ENCODE results near the gene MAP7.
"Not testable (repeated sequence)": the region's sequence is repeated elsewhere in the genome, so short reads cannot be mapped to it uniquely, and the experiment has no call there.

Gene MAP7

DNA sequence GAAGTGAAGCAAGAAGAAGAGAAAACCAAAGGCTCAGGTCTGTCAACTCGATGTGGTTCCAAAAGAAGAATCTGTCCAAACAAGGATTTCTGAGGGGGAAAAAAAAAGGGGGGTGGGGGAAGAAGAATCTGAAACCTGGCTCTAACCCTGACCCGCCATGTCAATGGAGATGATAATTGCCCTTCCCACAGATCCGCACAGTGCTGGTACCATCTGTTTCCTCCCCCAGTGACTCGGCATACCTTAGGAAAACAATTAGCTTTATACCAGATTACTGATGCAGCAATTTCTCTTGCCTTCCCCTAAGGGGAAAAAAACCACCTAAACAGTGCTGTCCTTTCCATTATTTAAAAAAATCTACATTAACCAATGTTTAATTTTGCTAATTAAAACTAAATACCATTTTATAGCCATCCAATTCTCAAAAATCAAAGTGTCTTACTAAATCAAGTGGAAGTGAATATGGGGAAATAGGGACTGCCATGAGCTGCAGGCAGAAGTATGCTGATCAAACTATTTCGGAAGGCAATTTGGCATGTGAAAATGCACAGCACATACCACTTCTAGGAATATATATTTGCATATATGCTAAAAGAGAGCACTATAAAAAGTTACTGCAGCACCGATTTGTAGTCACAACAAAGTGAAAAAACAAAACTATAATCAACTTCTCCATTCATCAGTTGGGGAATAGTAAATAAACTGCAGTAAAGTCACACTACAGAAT lies 46.8 kb downstream of the MAP7 start:
- no peak for DNase-seq (ENCODE audit: low spot score)

DNA sequence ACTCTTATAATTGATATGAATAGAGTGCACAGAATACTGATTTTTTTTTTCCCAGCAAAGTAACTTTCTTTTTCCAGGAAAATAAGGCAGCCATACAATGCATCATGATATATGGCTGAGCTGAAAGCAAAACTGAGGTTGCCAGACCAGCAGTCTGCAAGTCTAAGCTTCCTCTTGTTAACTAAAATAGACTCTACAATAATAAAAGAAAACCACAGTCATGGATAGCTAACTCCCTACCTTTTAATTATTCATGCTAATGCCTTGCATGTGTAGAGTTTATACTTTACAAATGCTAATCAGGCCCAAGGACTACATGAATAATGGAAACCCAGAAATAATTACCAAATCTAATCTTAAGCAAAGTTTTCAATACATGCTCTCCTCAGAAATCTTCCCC lies 47.4 kb downstream of the MAP7 start:
- DNase-seq (ENCODE audit: low spot score): no peak

DNA sequence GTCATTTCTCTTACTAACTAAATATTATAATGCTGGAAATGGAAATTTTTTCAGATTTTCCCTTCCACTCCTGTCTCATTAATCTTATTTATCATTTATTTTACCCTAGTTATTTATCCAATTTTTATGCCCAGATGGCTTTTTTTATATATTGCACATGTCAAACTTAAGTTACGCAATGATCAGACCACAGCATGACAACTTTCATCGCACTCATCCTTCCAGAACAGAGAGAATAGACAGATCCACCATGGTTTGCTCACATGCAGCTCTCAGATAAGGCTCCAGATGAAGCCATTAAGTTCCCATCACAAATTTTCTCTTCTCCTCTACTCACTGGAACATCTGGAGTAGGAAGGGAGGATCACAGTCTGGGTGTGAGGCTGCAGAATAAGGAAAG lies 48.7 kb downstream of the MAP7 start:
- DNase-seq (ENCODE audit: low spot score): no peak

DNA sequence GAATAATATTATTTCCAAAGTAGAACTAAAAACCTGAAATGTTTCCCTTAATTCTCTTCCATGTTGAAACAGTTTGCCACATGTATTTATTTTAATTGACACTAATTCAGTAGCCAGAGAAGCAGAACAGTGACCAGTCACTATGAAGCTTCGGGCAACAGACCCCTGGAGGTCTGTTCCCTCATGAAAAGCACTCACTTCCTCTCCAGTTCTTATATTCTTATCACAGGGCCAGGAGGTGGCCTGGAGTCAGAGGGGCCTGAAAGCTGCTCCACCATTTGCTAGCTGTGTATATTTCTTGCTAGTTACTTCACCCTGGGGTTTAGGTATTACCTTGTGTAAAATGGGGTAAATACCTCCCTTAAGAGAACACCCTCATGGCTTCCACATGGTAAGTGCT lies 49.1 kb downstream of the MAP7 start:
- DNase-seq (ENCODE audit: low spot score): no peak

DNA sequence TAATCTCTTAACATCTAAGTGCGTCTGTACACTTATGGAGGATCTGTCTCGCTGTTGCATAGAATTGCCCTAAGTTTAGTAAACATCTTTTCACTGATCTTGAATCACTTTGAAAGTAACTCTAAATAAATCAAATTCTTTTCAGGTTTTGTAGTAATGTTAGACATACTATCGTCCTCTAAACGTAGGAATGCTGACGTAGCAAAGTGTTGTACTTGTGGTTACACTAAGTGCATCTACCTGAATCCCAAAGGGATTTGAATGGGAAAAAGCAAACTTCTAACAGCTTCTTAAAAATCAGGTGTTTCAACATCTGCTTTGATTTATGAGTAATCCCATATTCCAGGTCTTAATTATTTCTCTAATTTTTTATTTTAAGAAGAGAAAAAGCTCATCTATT lies 49.8 kb downstream of the MAP7 start:
- DNase-seq (ENCODE audit: low spot score): no peak

DNA sequence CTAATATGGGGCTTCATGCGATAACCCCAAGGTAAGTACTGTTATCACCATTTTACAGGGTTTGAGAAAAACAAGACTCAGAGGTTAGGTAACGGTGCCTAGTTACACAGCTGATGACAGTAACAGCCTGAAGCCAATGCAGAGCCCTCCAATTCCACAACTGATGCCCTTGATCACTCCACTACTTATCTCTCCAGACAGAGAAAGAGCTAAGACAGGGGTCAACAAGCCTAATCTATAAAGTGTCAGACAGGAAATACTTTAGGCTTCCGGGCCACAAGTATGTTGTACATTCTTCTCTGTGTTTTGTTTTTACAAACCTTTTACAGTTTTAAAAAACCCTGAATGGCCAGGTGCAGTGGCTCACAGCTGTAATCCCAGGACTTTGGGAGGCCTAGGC lies 50.9 kb downstream of the MAP7 start:
- no peak for DNase-seq (ENCODE audit: low spot score)

DNA sequence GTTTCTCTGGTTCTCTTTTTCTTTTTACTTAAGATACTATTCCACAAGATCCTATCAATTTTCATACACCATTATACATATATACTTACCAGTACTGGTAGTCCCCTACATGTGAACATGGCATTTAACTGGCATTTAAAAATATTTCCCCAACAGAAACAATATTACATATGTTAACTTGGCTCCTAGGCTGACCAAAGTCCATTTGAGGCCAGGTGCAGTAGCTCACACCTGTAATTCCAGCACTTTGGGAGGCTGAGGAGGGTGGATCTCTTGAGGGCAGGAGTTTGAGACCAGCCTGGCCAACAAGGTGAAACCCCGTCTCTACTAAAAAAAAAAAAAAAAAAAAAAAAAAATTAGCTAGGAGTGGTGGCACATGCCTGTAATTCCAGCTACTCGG lies 53.8 kb downstream of the MAP7 start:
- not testable (repeated sequence) for DNase-seq (ENCODE audit: low spot score)

DNA sequence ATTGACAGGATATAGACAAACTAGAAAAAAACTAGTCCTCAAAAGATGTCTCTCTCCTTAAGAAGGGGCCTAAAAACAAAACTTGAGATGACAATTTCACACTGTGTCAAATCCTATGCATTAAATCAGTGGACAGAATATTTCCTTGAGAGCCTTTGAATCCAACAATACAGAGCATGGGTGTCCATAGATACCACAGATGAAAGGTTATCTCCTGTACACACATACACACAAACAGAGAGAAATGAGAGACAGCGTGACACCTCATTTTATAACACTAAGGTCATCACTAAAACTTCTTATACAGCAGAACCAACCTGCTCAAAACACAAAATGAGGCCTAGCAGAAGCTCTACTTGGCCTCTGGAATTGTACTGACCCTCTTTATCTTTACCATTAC lies 55.5 kb downstream of the MAP7 start:
- DNase-seq (ENCODE audit: low spot score): no peak

DNA sequence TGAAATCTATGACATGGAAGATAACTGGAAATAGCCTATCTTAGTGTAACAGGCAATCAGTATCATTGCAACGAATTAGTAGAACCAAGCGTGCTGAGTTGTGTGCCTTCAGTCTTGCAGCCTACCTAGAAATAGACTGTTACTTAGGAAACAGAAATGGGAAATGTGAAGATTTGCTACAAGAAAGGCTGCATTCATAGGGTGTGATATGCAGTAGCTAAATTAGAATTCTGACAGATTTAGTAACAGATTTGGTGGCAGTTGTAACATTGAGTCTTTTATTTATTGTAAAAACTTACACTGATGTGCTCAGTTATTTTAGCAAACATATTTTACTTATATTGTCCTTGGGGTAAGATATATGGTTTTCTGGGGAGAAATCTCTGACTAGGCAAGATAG lies 56.2 kb downstream of the MAP7 start:
- DNase-seq (ENCODE audit: low spot score): no peak

DNA sequence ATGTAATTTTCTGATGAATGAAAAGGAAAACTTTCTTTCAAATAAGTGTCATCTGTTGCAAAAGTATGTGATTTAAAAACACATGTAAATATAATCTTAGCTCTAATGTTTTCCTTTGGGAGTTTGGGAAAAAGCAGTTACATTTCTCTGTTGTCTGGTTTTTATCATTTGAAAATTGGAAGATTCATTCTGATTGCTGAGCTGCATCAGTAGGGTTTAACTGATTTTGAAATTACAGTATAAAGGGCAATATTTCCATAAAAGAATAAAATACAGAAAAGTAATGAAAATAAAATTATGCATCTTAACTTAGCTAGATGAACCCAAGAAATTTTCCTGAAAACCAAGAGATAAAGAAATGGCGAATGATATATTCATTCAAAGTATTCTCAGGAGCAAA lies 57.8 kb downstream of the MAP7 start:
- DNase-seq (ENCODE audit: low spot score): no peak

DNA sequence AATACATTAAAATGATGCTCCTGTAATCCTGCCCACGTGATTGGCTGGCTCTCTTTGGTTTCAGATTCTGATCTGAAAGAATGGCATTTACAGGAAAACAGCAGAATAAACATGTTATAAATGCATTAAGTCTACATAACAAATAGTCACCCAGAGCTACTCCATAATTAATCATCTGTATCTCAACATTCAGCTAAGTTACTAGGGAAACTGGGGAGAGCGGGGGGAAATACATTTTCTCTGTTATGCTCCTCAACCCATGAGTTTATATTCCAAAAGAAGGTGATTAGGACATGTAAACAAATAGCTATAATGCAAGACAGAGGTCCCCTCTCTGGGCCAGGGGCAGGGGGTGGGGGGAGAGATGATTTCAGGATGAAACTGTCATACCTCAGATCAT lies 58.5 kb downstream of the MAP7 start:
- DNase-seq (ENCODE audit: low spot score): no peak

DNA sequence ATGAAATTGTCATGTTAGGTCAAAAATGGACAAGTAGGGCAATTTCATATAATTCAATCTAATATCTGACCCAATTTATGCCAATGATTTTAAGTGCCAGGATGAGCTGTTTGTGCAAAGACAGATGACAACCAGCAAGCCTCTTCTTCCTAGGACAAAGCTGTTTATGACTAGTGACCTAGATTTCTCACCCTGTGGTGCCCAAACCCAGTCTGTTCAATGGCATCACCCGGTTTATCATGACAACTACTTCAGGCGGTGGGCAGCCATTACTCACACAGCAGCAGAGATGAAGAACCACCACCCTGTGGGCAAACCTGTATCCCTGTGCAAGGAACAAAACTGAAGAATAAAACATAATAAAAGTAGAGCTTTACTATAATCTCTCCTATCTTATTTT lies 59.0 kb downstream of the MAP7 start:
- DNase-seq (ENCODE audit: low spot score): no peak

DNA sequence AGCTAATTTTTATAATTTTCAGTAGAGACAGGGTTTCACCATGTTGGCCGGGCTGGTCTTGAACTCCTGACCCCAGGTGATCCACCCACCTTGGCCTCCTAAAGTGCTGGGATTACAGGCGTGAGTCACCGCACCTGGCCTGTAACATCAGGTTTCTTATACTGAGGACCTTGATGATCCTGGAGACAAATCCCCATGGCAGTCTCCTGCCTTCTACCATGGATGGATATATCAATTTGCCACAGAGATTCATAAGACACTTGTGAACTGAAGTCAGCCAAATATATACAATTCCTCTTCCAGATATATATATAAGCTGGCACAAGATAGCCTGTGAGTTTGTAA lies 60.6 kb downstream of the MAP7 start:
- DNase-seq (ENCODE audit: low spot score): not testable (repeated sequence)

DNA sequence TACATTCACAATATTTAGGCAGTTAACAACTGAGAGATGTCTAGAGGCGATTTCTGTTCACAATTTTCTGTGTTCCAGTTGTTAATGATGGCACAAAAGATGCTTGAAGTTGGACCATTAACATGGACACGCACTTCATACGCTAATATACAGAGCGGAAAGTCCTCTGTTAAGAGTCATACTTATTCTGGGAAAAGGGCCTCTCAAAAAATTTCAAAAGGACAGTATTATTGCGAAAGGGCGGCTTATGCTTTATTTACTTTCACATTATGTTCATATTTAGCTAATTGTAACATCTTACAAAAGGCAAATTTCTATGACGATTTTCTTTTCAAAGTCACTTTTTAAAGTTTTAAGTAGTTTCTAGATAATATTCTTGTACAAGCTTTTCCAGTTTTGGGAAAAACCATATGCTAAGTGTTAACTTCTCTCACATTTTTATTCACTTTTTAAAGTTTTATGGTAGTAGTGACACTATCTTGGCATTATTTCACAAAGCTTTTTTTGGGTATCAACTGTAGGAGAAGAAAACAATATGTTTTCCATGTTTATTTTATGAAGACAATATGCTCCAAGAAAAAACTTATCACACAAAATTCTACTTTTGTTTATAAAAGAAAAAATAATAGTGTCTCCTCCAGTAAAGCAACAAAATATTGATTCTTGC lies 62.3 kb downstream of the MAP7 start:
- DNase-seq (ENCODE audit: low spot score): no peak

DNA sequence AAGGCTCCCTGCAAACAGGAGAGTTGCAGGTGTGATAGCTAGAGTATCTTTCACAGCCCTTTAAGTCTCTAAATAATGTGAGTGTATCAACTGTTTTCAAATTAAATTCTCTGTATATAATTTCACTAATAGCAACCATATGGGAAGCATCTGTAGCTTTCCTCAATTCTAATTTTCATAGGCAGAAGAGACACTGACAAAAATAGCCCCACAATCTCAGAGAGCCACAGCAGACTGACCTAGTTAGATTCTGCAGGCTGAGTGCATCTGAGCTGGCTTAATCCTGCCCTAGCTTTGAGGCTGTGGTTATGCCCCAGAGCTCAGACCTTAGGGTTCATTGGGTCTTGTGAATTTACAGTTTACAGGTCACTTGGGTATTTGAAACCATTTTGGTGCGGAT lies 63.9 kb downstream of the MAP7 start:
- DNase-seq (ENCODE audit: low spot score): no peak

DNA sequence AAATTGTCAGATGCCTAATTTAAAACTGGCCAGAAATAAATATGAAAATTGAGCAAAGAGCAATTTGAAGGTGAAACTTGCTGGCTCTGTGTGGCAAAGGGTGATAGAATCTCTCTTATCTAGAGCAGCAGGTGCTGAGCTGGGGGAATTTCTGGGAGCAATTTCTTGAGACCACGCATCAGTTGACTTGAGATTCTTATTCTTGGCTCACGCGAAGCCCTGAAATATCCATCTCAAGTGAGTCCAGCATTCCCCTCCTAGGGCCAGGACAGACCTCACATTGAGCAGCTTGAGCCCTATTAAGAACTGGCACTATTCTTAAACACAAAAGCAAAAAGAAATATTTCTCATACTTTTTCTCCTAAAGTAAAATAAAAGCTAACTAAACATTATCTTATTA lies 66.3 kb downstream of the MAP7 start:
- no peak for DNase-seq (ENCODE audit: low spot score)

DNA sequence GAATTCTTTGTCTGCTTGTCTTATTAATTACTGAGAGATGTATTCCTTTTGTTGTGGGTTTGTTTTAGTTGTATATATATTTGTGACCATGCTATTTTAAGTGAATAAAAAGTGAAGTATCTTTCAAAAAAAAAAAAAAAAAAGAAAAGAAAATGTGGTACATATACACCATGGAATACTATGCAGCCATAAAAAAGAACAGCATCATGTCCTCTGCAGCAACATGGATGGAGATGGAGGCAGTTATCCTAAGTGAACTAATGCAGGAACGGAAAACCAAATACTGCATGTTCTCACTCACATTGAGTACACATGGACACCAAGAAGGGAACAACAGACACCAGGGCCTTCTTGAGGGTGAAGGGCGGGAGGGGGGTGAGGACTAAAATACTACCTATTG lies 67.2 kb downstream of the MAP7 start:
- not testable (repeated sequence) for DNase-seq (ENCODE audit: low spot score)

DNA sequence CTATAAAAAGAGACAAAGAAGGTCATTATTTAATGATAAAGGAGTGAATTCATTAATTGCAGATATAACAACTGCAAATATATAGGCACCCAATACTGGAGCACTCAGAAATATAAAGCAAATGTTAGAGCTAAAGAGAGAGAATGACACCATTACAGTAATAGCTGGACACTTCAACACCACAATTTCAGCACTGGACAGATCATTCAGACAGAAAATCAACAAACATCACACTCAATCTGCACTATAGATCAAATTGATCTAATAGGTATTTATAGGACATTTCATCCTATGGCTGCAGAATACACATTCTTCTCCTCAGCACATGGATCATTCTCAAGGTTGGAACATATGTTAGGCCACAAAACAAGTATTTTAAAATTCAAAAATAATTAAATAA lies 72.7 kb downstream of the MAP7 start:
- DNase-seq (ENCODE audit: low spot score): no peak

DNA sequence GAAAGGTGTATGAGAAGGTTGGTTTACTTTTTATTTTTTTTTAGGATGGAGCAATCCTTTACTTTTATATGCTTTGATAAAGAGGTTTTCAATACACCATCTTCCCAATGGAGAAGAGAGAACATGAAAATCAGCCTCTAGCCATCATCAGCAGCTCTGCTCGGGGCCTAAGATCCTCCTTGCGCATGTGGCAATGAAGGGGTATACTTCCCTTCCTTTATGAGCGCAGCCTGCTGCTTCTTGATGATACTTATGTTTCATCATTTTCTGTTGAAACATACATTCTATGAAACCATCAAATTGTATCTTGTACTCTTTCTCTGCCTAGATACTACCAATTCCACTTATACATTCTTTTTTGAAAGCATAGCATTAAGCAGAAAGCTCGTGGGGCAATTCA lies 74.5 kb downstream of the MAP7 start:
- DNase-seq (ENCODE audit: low spot score): no peak

DNA sequence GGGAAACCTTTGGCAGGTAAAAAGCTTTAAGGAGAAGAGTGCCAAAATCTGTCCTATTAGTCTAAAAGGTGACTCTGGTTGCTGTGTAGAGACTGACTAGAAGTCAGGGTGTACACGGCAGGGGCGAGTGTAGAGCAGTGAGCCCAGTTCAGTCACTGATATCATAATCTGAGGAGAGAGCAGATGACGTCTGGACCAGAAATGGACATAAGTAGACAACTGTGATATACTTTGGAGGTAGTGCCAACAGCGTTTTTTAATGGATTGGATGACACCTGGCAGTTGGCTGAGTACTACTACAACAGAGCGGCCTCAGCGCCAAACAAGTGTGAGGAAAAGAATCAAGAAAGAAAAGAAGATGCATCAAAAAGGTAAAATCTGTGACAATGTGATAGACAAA lies 76.0 kb downstream of the MAP7 start:
- no peak for DNase-seq (ENCODE audit: low spot score)

DNA sequence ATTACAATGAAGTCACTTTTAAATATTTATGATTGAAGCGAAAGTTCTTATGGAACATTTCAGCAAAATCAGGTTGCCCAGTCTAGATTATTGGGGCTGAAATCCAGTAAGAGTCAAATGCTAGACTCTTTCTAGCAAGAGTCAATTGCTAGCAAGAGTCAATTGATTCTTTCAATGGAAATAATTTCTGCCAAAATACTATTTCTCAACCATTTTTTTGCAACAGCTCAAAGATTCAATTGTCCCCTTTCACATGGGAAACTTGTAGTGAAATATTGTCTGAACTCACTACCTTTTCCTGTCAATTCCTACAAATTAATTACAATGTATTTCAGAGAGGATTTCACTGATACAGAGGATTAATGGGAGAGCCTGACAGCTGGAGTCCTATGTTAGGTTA lies 78.3 kb downstream of the MAP7 start:
- no peak for DNase-seq (ENCODE audit: low spot score)

DNA sequence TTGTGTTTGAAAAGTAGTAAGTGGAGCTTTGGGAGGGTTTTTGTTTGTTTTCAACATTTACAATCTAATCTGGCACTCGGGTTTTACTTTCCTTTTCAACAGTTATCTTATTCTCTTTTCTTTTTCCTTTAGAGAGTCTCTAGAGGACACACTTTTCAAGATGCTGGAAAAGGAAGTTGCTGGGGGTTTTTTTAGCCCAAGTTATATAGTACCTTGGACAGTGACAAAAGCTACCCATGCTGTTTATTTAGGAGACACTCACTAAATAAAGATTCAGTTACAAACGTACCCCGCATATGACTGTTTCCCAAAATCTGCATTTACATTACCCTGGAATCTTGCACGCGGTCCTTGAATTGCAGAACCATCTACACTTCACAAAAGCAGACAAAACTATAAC lies 78.8 kb downstream of the MAP7 start:
- no peak for DNase-seq (ENCODE audit: low spot score)

DNA sequence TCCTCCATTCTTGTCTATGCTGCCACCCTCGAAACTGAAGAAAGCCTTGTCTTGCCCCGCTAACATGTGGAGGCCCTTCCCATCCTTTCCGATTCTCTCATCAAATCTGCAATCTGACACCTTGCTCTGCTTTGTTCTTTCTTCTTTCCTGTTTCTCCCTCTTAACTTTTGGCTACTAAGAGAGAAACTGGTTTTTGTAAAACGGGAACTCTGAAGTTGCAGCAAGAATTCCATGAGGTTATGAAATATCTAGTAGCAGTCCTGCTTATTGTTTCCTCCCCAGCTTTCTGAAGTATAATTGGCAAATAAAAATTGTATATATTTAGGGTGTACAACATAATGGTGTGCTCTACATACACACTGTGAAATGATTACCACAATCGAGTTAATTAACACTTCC lies 80.2 kb downstream of the MAP7 start:
- DNase-seq (ENCODE audit: low spot score): no peak

DNA sequence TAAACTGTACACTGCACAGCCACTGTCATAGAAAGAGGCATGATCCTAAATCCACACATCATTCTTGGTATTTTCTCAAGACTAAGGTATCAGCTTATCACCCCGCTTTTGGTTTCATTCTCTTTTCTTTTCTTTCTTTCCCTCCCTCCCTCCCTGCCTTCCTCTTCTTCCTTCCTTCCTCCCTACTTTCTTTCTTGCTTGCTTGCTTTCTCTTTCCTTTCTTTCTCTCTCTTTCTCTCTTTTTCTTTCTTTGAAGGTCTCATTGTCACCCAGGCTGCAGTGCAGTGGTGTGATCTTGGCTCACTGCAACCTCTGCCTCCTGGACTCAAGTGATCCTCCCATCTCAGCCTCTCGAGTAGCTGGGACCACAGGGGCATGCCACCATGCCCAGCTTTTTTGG lies 81.1 kb downstream of the MAP7 start:
- no peak for DNase-seq (ENCODE audit: low spot score)
